NCI-H1436 treated with DMSO at 0.1 percent for 48 hours (cell line): ENCODE results near the gene ILF3.
A peak's percentile ranks its signal among the peaks of the same experiment; 100 is the strongest.

Experiments
- DNase-seq: peaks from one replicate; lab custom pipeline; 2025; lab: John Stamatoyannopoulos, UW

ILF3 gene

DNA sequence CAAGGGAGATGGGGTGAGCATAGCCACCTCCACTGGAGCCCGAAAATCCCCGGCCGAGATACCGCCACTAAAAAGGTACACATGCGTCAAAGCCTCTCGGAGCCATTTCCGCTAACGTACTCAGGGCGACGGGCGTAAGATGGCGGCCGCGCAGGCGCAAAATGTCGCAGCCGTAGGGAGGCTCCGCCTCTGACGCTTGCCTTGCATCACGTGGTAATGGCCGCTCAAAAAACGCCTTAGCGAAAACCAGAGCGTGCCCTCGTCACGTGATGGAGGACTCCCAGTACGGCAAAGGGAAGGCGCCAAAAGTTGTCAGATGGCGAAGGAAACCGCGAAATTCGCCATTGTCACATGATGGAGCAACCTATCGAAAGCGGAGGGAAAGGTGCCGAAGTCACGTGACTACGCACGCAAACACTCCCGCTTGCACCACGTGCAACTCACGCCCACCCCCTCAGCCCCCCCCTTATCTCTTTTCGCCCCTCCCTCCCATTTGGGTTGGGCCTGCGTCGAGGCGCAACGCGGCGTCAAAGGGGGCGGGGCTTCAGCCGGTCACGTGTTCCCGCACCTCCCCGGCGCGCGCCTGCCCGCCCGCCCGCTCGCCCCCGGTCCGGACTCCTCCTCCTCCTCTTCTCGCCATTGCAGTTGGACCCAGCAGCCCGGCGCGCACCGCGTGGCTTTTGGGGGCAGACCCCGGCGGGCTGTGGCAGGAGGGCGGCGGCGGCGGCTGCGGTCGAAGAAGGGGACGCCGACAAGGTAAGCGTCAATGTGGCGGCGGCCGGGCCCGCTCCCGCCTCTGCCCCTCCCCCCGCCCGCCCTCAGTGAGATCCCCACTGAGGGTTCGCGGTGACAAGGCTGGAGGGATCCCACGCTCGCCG lies at the start of gene ILF3:
ILF3 (plus strand) TSS at position 615 of the 878 bp plus-strand sequence. CDS start 16,260 bp downstream, outside the sequence.
- peak; percentile 99 for DNase-seq

DNA sequence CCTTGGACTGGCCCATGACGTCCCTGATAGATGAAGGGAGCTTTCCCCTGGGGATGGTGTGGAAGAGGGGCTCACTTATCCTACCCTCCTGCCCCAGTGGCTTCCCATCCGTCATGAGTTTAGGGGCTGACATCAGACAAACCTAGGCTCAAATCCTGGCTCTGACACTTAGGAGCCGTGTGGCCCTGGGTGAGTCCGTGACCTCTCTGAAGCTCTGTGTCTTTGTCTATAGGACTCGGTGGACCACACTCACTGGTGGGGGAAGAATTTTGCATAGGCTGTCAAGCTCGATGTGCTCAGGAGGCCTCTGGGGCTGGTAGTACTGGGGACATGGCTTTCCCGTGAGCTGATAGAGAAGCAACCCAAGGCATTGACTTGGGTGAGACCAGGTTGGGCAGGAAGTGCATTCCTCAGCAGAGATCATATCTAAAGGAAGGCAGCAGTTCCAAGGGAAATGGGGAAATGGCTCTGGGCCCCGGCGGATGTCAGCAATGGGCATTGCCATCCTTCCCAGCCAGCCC lies 49.6 kb upstream of the ILF3 start:
- DNase-seq = no peak

DNA sequence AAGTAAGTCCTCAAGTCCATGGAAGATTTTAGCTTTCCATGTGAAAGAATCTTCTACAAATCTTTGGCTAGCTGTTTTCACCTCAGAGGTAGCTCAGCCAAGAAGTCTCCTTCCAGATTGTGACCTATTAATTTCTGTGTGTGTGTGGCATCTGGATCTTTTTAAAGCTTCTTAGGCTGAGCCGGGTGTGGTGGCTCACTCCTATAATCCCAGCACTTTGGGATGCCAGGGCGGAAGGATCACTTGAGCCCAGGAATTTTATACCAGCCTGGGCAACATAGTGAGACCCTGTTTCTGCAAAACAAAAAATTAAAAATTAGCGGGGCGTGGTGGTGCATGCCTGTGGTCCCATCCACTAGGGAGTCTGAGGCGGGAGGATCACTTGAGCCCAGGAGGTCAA lies 42.2 kb upstream of the ILF3 start:
- DNase-seq = no peak

DNA sequence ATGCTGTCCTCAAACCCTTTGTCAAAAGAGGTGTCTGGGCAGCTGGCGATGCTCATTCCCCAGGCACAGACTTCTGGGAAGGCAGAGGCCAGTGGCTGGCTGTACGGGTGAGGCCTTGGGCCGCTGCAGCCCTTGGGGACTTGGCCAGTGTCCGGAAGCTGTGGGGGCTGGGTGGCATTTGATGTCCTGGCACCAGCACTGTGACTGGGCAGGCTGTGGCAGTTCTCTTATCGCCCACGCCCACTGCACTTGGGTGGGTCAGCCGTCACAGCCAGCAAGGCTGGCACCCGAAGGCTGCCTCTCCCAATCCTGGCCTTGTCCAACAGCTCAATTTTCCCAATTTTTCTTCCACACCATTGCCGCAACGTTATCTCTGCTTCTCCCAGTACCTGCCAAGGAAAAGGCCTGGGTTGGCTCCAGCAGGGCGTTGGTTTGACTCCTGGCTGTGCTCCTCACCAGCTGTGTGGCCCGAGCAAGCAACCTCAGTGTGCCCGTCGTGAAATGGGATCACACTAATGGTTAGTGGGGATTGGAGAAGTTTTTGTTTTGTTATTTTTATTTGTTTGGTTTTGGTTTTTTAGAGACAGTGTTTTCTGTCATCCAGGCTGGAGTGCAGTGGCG lies 41.5 kb upstream of the ILF3 start:
- DNase-seq = no peak

DNA sequence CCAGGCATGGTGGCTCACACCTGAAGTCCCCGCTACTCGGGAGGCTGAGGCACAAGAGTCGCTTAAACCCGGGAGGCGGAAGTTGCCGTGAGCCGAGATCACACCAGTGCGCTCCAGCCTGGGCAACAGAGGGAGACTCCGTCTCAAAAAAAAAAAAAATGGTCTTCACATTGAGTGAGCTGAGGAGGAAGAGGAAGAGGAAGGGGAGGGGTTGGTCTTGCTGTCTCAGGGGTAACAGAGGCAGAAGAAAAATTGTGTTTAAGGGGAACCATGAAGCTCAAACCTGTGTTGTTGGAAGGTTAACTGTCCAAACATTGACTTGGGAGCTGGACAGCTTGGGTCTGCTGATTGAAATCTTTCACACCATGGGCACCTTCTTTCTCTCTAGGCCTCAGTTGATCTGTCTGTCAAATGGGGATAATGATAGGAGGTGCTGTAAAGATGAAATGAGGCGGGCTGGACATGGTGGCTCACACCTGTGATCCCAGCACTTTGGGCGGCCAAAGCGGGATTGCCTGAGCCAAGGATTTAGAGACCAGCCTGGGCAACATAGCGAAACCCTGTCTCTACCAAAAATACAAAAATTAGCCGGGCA lies 38.6 kb upstream of the ILF3 start:
- no peak for DNase-seq

DNA sequence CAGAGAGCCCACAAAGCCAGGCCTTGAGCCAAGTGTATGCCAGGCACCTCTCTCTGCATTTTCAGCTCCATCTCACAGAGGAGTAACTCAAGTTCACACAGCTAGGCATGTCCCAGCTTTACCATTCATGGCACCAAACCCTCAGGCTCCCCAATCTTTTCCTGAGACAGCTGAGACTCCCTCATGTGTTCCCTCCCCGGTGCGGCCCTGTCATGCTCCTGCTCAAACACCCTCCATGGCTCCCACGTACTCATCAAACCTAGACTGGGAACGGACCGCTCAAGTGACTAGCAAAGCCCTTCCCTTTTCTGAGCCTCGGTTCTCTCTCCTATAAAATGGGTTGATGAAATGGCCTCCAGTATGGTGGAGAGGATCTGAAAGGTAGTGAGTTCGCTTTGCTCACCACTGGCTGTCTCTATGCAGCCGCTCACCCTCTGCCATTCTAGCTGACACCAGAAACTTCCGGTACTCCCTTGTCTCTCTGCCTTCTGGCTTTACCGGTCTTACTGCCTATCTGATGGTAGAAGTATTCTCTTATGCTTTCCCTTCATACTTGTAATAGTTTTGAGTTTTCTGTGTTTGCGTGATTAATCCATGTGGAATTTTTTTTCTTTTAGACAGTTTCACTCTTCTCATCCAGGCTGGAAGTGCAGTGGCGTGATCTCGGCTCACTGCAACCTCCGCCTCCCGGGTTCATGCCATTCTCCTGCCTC lies 36.6 kb upstream of the ILF3 start:
- DNase-seq = no peak

DNA sequence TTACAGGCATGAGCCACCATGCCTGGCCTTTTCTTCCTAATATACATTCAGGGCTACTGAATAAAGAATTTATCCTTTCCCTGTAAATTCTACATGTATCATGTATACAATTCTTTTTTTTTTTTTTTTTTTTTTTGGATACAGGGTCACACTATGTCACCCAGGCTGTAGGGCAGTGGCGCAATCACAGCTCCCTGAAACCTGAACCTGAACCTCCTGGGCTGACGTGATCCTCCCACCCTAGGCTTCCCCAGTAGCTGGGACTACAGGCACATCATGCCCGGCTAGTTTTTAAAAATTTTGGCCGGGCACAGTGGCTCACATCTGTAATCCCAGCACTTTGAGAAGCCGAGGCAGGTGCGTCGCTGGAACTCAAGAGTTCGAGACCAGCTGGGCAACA lies 35.3 kb upstream of the ILF3 start:
- no peak for DNase-seq

DNA sequence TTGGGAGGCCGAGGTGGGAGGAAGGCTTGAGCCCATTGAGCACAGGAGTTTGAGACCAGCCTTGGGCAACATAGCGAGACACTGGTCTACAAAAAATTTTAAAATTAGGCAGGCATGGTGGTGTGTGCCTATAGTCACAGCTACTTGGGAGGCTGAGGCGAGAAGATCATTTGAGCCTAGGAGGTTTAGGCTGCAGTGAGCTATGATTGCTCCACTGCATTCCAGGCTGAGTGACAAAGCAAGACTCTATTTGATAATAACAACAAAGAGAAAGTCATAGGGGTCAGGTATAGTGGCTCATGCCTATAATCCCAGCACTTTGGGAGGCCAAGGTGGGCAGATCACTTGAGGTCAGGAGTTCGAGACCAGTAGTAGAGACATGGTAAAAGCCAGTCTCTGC lies 33.4 kb upstream of the ILF3 start:
- no peak for DNase-seq

DNA sequence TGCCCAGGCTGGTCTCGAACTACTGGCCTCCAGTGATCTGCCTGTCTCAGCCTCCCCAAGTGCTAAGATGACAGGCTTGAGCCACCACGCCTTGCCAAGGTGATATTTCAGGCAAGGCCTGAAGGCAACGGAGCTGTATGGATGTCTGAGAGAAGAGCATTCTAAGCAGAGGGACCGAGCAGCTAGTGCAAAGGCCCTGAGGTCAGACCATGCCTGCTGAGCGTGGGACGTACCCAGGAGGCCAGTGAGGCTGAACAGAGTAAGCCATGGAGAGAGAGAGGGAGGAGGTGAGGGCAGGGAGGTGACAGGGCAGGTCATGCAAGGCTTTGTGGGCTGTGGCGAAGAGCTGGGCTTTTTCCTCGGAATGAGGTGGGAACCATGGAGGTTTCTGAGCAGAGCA lies 32.2 kb upstream of the ILF3 start:
- no peak for DNase-seq

DNA sequence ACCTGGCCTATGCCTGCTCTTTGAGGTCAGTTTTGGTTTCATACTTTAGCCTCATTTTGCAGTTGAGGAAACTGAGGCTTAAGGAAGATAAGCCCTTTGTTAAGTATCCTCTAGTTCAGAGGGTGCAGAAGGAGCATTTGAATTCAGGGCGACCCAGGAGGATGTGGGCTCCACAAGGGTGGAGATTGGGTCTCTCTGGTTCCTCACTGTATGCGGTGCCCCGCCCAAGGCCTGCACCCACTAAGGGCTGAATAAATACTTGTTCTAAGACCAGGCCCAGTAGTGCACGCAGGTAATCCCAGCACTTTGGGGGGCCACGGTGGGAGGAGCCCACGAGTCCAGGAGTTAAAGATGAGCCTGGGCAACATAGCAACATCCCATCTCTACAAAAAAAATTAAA lies 29.6 kb upstream of the ILF3 start:
- no peak for DNase-seq

DNA sequence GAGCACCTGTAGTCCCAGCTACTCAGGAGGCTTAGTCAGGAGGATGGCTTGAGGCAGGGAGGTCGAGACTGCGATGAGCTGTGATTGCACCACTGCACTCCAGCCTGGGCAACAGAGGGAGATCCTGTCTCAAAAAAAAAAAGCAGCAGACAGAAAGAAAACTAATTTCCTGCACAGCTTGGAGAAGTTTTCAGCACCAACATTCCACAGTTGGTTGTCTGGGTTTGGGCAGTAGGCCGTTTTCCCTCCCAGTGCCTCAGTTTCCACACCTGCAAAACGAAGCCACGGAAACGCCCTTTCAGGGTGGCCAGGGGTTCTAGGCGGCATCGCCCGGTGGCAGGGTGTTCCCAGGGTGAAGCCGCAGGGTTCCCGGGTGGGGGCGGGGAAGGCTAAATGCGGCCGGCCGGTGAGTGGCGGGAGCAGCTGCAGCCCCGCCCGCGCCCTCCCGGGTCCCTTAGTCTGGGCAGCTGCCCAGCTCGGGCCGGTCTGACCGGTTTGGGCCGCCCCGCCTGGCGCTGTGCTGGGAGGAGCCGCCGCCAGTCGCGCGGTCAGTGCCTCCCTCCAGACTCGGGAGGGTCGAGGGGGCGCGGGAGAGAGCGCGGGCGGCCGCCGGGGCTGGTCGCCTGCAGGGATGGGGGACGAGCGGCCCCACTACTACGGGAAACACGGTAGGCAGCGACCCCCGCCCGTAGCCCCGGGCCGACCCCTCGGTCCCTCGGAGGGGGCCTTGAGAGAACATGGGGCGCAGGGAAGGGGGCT lies 29.0 kb upstream of the ILF3 start, which contains the start of gene SLC44A2:
SLC44A2 (plus strand) TSS at position 551 of the 759 bp plus-strand sequence; CDS start at position 632, 81 bp downstream.
- DNase-seq = no peak

DNA sequence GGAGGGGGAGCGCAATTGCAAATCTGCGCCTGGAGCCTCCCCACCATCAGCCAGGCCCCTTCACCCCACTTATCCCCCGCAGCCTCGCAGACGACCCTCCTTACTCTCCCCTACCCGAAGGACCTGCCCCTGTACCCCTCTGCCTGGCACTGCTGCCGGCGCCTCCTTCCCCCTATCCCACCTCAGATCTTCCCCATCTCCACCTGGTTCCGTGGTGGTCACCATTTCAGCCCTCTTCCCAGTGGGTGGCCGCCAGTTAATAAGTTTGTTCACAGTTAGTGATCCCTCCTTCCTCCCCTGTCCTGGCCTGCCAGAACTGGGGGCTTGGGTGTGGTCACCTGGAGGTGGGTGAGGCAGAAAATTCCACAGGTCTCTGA lies 28.4 kb upstream of the ILF3 start:
- DNase-seq = no peak

DNA sequence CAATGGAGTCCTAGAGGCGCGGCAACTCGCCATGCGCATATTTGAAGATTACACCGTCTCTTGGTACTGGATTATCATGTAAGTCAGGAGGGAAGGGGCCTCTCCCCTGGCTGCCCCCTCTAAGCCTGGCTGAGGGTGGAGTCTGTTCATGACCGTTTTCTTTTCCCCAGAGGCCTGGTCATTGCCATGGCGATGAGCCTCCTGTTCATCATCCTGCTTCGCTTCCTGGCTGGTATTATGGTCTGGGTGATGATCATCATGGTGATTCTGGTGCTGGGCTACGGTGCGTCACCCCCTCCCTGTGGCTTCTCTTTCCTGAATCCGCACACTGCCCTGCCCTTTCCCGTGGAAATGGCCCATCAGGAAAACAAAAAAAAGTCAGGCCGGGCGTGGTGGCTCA lies 22.3 kb upstream of the ILF3 start:
- DNase-seq = no peak

DNA sequence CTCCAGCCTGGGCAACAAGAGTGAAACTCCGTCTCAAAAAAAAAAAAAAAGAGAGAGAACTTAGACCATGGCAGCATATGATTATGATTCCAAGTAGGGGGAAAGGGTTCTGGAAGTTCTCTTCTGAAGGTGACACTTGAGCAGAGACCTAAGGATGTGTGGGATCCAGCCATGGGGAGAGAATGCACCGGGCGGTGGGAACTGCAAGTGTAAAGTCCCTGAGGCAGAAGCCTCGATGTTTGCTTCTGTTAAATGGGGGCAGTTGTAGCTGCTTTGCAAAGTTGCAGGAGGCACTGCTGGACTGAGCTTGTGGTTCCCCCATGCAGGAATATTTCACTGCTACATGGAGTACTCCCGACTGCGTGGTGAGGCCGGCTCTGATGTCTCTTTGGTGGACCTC lies 19.7 kb upstream of the ILF3 start:
- DNase-seq = no peak

DNA sequence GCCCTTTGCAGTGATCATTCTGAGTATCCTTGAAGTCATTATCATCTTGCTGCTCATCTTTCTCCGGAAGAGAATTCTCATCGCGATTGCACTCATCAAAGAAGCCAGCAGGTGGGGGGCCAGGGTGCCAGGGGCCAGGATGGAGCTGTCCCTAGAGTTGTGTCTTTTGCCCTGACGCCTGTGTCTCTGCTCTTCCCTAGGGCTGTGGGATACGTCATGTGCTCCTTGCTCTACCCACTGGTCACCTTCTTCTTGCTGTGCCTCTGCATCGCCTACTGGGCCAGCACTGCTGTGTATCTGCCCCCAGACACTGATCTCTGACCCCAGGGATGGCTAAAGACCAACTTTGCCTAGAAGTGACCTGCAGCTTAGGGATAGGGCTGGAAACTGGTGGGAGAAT lies 19.2 kb upstream of the ILF3 start:
- no peak for DNase-seq

DNA sequence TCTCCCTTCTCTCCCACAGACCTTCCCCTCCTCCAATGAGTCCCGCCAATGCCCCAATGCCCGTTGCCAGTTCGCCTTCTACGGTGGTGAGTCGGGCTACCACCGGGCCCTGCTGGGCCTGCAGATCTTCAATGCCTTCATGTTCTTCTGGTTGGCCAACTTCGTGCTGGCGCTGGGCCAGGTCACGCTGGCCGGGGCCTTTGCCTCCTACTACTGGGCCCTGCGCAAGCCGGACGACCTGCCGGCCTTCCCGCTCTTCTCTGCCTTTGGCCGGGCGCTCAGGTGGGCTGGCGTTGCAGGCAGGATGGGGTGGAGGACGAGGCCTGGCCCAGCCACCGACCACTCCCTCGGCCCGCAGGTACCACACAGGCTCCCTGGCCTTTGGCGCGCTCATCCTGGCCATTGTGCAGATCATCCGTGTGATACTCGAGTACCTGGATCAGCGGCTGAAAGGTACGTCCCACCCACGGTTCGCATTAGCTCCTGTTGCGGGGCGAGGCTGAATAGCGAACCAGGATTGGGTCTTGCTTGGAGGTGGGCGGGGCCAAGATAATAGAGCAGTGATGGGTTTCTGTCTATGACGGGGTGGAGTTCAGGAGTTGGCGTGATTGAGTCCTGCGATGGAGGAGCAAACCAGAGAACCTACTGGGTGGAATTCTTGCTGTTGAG lies 17.7 kb upstream of the ILF3 start:
- DNase-seq = no peak

DNA sequence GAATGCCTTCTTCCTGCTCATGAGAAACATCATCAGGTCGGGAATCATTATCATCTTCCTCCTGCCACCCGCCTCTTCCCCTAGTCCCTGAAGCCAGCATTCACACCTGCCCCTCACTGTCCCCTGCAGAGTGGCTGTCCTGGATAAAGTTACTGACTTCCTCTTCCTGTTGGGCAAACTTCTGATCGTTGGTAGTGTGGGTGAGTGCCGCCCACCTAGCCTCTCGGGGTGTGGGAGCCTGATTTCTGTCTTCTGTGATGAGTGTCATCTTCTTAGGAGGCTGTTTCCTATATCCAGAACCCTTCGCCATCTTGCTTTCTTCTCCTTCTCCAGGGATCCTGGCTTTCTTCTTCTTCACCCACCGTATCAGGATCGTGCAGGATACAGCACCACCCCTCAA lies 16.3 kb upstream of the ILF3 start:
- no peak for DNase-seq

DNA sequence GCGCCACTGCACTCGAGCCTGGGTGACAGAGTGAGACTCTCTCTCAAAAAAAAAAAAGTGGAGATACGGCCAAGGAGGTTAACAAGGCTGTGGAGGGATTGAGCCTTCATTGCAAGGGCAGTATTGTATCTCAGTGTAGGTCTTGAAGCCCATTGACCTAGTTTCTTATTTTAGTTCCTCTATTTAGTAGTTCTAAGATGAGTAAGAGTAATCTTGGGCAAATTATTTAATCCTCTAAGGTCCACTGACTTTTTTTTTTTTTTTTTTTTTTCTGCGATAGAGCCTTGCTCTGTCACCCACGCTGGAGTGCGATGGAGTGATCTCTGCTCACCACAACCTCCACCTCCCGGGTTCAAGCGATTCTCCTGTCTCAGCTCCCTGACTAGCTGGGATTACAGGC lies 14.3 kb upstream of the ILF3 start:
- no peak for DNase-seq

DNA sequence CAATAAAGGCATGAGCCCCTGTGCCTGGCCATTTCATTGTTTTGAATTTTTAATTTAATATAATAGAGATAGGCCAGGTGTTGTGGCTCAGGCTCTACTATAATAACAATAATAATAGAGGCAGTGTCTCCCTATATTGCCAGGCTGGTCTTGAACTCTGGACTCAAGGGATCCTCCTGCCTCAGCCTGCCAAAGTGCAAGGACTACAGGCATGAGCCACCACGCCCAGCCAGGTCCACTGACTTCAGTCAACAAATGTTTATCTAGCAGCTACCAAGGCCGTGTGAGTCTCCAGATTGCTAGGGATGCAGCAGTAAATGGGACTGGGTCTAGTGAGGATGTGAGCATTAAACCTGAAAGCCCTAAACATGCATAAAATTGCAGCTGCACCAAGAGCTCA lies 13.8 kb upstream of the ILF3 start:
- no peak for DNase-seq

DNA sequence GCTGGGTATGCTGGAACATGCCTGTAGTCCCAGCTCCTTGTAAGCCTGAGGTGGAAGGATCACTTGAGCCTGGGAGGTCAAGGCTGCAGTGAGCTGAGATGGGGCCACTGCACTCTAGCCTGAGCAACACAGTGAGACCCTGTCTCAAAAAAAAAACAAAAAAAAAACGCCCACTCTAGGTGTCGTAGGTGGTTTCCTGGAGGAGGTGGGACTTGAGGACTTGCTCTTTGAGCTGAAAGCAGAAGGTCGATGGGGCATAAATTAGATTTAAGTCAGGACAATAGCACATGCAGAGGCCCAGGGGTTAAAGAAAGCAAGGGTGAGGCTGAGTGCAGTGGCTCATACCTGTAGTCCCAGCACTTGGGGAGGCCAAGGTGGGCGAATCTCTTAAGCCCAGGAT lies 12.9 kb upstream of the ILF3 start:
- DNase-seq = no peak
